Measurements from ENCODE around the gene AUTS2.

Gene AUTS2

DNA sequence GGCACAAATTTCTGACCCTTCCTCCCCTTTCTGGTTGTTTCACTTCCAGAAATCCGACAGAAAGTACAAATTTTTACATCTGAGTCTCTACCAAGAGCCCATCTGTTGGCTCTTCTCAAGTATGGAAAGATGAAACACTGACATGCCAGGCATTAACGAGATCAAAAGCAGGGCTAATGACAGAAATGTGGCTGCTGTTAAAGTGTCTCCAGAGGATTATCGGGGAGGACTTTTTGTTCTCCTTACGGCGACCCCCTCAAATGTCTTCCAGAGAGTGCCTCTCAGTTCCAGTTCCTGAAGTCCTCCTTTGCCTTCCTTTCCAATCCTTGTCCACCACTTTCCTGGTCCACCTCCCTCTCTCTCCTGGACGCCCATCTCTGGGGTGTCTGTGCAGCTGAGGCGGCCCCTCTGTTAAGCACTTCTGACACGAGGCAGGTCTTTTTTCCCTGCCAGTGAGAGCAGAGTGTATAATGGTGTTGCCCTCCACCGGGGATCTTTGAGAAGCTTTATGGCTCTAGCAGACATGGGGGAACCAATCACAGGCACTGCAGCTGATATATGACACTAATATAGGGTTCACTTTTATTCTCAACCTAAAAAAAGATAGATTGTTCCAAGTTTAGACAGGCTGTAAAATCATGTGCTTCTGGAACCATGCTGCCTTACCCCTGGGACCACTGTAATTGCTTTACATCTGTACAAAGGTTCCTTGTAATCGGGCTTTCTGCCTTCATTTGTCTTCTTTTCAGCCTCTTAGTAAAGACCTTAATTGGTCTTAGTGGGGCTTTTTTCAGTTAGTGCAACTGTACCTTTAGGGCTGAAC is 757.1 kb downstream of the AUTS2 start:
- H3K27me3 ChIP-seq (ENCODE audit: insufficient read depth, poor library complexity, severe bottlenecking) = no peaks in the 10 kb centered on the region
- no peak for DNase-seq (ENCODE audit: low read depth in 1 of 2, low spot score in 1 of 2)
- H3K27ac ChIP-seq (replicated peaks) = no peak overlapping the region
- no peak for TF ChIP-seq POLR2AphosphoS5 (IDR thresholded peaks at IDR 0.05; ENCODE audit: low read depth)
- TF ChIP-seq SPI1 (IDR thresholded peaks at IDR 0.05; ENCODE audit: borderline replicate concordance, low read depth) = no peak
- no peak for TF ChIP-seq REST (IDR thresholded peaks at IDR 0.05; ENCODE audit: insufficient replicate concordance, low read depth)
- TF ChIP-seq GABPA (IDR thresholded peaks at IDR 0.05; ENCODE audit: low read depth) = no peak
- no peak for TF ChIP-seq CTCF (IDR thresholded peaks at IDR 0.05; ENCODE audit: insufficient read depth, low read length)
- H3K4me3 ChIP-seq (replicated peaks; ENCODE audit: insufficient read depth, low read length) = no peak overlapping the region

- Histone ChIP-seq H3K27ac (replicated peaks) (no peak overlapping the region), H3K27me3 (ENCODE audit: insufficient read depth, poor library complexity, severe bottlenecking) (no peaks in the 10 kb centered on the region), H3K4me3 (replicated peaks; ENCODE audit: insufficient read depth, low read length) (no peak overlapping the region)
- TF ChIP-seq GABPA (IDR thresholded peaks at IDR 0.05; ENCODE audit: low read depth) = no peak
- TF ChIP-seq POLR2AphosphoS5 (IDR thresholded peaks at IDR 0.05; ENCODE audit: low read depth) = no peak
- TF ChIP-seq CTCF (IDR thresholded peaks at IDR 0.05; ENCODE audit: insufficient read depth, low read length) = no peak
- TF ChIP-seq SPI1 (IDR thresholded peaks at IDR 0.05; ENCODE audit: borderline replicate concordance, low read depth) = no peak
- no peak for TF ChIP-seq REST (IDR thresholded peaks at IDR 0.05; ENCODE audit: insufficient replicate concordance, low read depth)
- no peak for DNase-seq (ENCODE audit: low read depth in 1 of 2, low spot score in 1 of 2)
Observed at GRCh38 chr7:70356085-70356786, 758.0 kb downstream of the AUTS2 start.

DNA sequence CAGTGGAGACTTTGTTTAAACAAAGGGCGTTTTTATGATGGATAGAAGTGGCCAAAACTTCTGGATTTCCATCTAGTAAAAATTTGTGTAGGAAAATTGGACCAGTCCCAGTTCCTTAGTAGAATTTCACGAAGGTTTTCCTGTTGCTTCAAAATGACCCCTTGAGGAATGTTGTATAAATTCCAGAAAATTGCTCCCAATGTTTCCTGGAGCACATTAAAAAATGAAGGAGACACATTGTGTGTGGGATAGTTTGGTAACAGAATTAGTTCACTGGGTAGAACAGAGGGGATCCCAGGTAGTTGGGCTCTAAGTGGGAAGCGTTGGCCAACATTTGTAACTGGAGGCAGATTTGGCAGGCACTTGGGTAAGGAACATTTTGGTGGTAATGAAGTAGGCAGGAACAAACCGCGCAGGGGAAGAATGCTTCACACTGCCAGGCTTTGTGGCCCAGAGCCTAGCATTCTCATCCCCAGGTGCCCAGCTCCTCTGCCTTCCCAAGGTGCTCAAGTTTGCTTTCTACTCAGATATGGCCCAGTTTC is 758.6 kb downstream of the AUTS2 start:
- no peak overlapping the region for H3K4me3 ChIP-seq (replicated peaks; ENCODE audit: insufficient read depth, low read length)
- TF ChIP-seq POLR2AphosphoS5 (IDR thresholded peaks at IDR 0.05; ENCODE audit: low read depth) = no peak
- TF ChIP-seq REST (IDR thresholded peaks at IDR 0.05; ENCODE audit: insufficient replicate concordance, low read depth) = no peak
- TF ChIP-seq GABPA (IDR thresholded peaks at IDR 0.05; ENCODE audit: low read depth) = no peak
- TF ChIP-seq CTCF (IDR thresholded peaks at IDR 0.05; ENCODE audit: insufficient read depth, low read length) = no peak
- TF ChIP-seq SPI1 (IDR thresholded peaks at IDR 0.05; ENCODE audit: borderline replicate concordance, low read depth) = no peak
- no peak for DNase-seq (ENCODE audit: low read depth in 1 of 2, low spot score in 1 of 2)
- H3K27me3 ChIP-seq (ENCODE audit: insufficient read depth, poor library complexity, severe bottlenecking) = no peaks in the 10 kb centered on the region
- H3K27ac ChIP-seq (replicated peaks) = no peak overlapping the region

Data from HL-60 (cell line).